ENCODE measurements around the gene OR5T1.

Gene OR5T1

GRCh38 chr11:56314844-56315243 lies 40.9 kb downstream of the OR5T1 start, which contains the start of gene OR8K3:
TSS of gene OR8K3 (plus strand) at chr11:56315144. CDS start at chr11:56318307, 3,163 bp downstream.
- no peak for DNase-seq (ENCODE audit: low read depth)
- no peak for TF ChIP-seq CTCF (IDR thresholded peaks at IDR 0.05; ENCODE audit: control insufficient read depth, extremely low read depth, insufficient read depth)
- no peak within 1 kb of the TSS for H3K4me3 ChIP-seq (ENCODE audit: low read depth, low read length)
